DOHH2 (cell line): Measurements from ENCODE around the gene S100G.

ENCODE experiments used
- H3F3A ChIP-seq: fragments of 200-600 bp; sonication (generic), shearing (Covaris generic); 2 replicates; pipeline ENCODE4 v1.6.0; 2016; ENCODE audit warnings: antibody characterized with exemption, mild to moderate bottlenecking; ENCODE audit not compliant: control insufficient read depth, insufficient read depth
- H3K27ac ChIP-seq: fragments of 200-600 bp; sonication (generic); 2 replicates; pipeline ENCODE4 v1.5.1; 2014; ENCODE audit warnings: low read depth, mild to moderate bottlenecking, low read length, moderate library complexity
- H3K27me3 ChIP-seq: fragments of 200-600 bp; sonication (generic); 2 replicates; pipeline ENCODE4 v1.6.1; 2014; ENCODE audit warnings: mild to moderate bottlenecking, low read length, mixed read lengths; ENCODE audit not compliant: control insufficient read depth
- H3K36me3 ChIP-seq: fragments of 200-600 bp; sonication (generic); 2 replicates; pipeline ENCODE4 v1.6.1; 2014; ENCODE audit warnings: mild to moderate bottlenecking, low read length, moderate library complexity, mixed read lengths; ENCODE audit not compliant: control insufficient read depth
- H3K4me1 ChIP-seq: fragments of 200-600 bp; sonication (generic); 2 replicates; pipeline ENCODE4 v1.6.1; 2014; ENCODE audit warnings: mild to moderate bottlenecking, low read length, mixed read lengths; ENCODE audit not compliant: control insufficient read depth
- H3K4me2 ChIP-seq: fragments of 200-600 bp; sonication (generic); 2 replicates; pipeline ENCODE4 v1.6.0; 2014; ENCODE audit warnings: mild to moderate bottlenecking, low read length, moderate library complexity
- H3K4me3 ChIP-seq: fragments of 200-600 bp; sonication (generic); 2 replicates; pipeline ENCODE4 v1.5.1; 2014; ENCODE audit warnings: mild to moderate bottlenecking, low read length, mixed read lengths
- H3K79me2 ChIP-seq: fragments of 200-600 bp; sonication (generic); 2 replicates; pipeline ENCODE4 v1.6.1; 2014; ENCODE audit warnings: mild to moderate bottlenecking, low read length, mixed read lengths; ENCODE audit not compliant: control insufficient read depth
- H3K9me2 ChIP-seq: fragments of 200-600 bp; sonication (generic); replicated peaks from 2 replicates; pipeline ENCODE4 v1.6.1; 2014; ENCODE audit warnings: mild to moderate bottlenecking, low read length, mixed read lengths; ENCODE audit not compliant: control insufficient read depth
- H3K9me3 ChIP-seq: fragments of 200-600 bp; sonication (generic); 2 replicates; pipeline ENCODE4 v1.6.1; 2014; ENCODE audit warnings: antibody characterized with exemption, low read length, mixed read lengths; ENCODE audit not compliant: control insufficient read depth, insufficient read depth
- H4K20me1 ChIP-seq: fragments of 200-600 bp; sonication (generic); 2 replicates; pipeline ENCODE4 v1.6.0; 2014; ENCODE audit warnings: low read depth, mild to moderate bottlenecking, antibody characterized with exemption, low read length, moderate library complexity; ENCODE audit not compliant: control insufficient read depth, insufficient read depth
- CTCF ChIP-seq: fragments of 200-600 bp; sonication (generic); IDR thresholded peaks from one replicate; pipeline ENCODE4 v1.5.1; 2014; ENCODE audit warnings: antibody characterized with exemption, mild to moderate bottlenecking, low read depth, low read length; ENCODE audit not compliant: poor library complexity, severe bottlenecking
- EZH2phosphoT487 ChIP-seq: fragments of 200-600 bp; sonication (generic); IDR thresholded peaks from 2 replicates; pipeline ENCODE4 v1.6.1; 2017; ENCODE audit warnings: borderline replicate concordance, mild to moderate bottlenecking, antibody characterized with exemption, low read length, moderate library complexity, mixed read lengths

Gene S100G

GRCh38 chrX:16678689-16679088, 28.7 kb downstream of the S100G start:
- H3K9me2 ChIP-seq = no peaks in the 10 kb centered on the region
- no peak overlapping the region for H3K4me3 ChIP-seq
- no peak overlapping the region for H3K27ac ChIP-seq
- peaks cover 33% of the 10 kb centered on the region for H3K36me3 ChIP-seq
- H3K4me2 ChIP-seq = no peak overlapping the region
- no peaks in the 10 kb centered on the region for H3K79me2 ChIP-seq
- H3K4me1 ChIP-seq = no peaks in the 10 kb centered on the region
- no peaks in the 10 kb centered on the region for H4K20me1 ChIP-seq
- TF ChIP-seq CTCF (no peak), EZH2phosphoT487 (no peak)
- H3F3A ChIP-seq = no peaks in the 10 kb centered on the region
- H3K9me3 ChIP-seq = no peaks in the 10 kb centered on the region
- H3K27me3 ChIP-seq = no peaks in the 10 kb centered on the region

- H3K9me2 ChIP-seq = no peaks in the 10 kb centered on the region
- H3K4me1 ChIP-seq = no peaks in the 10 kb centered on the region
- H3F3A ChIP-seq = no peaks in the 10 kb centered on the region
- H3K79me2 ChIP-seq = no peaks in the 10 kb centered on the region
- no peak overlapping the region for H3K27ac ChIP-seq
- H3K27me3 ChIP-seq = no peaks in the 10 kb centered on the region
- no peak for TF ChIP-seq CTCF
- TF ChIP-seq EZH2phosphoT487 = no peak
- H3K36me3 ChIP-seq = peaks cover 34% of the 10 kb centered on the region
- H3K4me3 ChIP-seq = no peak overlapping the region
- H3K4me2 ChIP-seq = no peak overlapping the region
- H4K20me1 ChIP-seq = no peaks in the 10 kb centered on the region
- H3K9me3 ChIP-seq = no peaks in the 10 kb centered on the region
Observed at GRCh38 chrX:16683007-16683664, 33.2 kb downstream of the S100G start.

GRCh38 chrX:16687514-16687913, 37.6 kb downstream of the S100G start:
- Histone ChIP-seq H3K36me3 (peaks cover 48% of the 10 kb centered on the region), H3K27ac (no peak overlapping the region), H3K4me2 (no peak overlapping the region), H3K4me1 (no peaks in the 10 kb centered on the region), H3K9me2 (no peaks in the 10 kb centered on the region), H3K9me3 (no peaks in the 10 kb centered on the region), H3K4me3 (no peak overlapping the region), H3F3A (no peaks in the 10 kb centered on the region), H3K79me2 (no peaks in the 10 kb centered on the region), H3K27me3 (no peaks in the 10 kb centered on the region), H4K20me1 (no peaks in the 10 kb centered on the region)
- no peak for TF ChIP-seq CTCF
- no peak for TF ChIP-seq EZH2phosphoT487
